NB4 (cell line): ENCODE results near the gene ADRA2A.

Experiments
- POLR2A ChIP-seq: IDR thresholded peaks from 2 replicates; pipeline ENCODE4 v1.6.1; 2011; ENCODE audit warnings: mild to moderate bottlenecking; ENCODE audit not compliant: insufficient read length; ENCODE audit errors: extremely low read depth
- TF ChIP-seq, protein P1 (sequence below): IDR thresholded peaks from one replicate; pipeline ENCODE4 v1.5.1; 2012; ENCODE audit warnings: low read depth, low read length

DNA sequence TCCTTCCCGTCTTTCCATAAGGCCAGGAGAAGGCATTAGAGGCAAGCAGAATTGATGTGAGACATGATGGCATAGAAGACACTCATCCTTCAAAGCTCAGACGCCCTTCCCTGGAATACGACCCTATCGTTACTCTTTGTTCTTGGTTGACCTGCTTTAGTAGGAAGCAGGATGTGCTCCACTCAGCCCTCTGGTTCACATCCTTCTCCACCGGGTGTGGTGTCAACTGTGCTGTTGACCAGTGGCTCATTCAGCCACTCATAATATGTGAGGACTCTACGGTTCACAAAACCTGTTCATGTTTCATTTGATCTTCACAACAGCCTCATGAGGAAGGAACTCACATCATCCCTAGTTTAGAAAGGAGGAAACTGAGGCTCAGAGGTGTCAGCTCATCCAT is 47.1 kb downstream of the ADRA2A start:
- TF ChIP-seq, protein P1, sequence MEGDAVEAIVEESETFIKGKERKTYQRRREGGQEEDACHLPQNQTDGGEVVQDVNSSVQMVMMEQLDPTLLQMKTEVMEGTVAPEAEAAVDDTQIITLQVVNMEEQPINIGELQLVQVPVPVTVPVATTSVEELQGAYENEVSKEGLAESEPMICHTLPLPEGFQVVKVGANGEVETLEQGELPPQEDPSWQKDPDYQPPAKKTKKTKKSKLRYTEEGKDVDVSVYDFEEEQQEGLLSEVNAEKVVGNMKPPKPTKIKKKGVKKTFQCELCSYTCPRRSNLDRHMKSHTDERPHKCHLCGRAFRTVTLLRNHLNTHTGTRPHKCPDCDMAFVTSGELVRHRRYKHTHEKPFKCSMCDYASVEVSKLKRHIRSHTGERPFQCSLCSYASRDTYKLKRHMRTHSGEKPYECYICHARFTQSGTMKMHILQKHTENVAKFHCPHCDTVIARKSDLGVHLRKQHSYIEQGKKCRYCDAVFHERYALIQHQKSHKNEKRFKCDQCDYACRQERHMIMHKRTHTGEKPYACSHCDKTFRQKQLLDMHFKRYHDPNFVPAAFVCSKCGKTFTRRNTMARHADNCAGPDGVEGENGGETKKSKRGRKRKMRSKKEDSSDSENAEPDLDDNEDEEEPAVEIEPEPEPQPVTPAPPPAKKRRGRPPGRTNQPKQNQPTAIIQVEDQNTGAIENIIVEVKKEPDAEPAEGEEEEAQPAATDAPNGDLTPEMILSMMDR, result no peak
- TF ChIP-seq POLR2A, result no peak
